ENCODE results near the gene LRRFIP1.

The LRRFIP1 gene

GRCh38 chr2:237699870-237700511, 72.6 kb downstream of the LRRFIP1 start:
- no peak for DNase-seq (ENCODE audit: extremely low read depth, insufficient read length)
- TF ChIP-seq, protein P1, sequence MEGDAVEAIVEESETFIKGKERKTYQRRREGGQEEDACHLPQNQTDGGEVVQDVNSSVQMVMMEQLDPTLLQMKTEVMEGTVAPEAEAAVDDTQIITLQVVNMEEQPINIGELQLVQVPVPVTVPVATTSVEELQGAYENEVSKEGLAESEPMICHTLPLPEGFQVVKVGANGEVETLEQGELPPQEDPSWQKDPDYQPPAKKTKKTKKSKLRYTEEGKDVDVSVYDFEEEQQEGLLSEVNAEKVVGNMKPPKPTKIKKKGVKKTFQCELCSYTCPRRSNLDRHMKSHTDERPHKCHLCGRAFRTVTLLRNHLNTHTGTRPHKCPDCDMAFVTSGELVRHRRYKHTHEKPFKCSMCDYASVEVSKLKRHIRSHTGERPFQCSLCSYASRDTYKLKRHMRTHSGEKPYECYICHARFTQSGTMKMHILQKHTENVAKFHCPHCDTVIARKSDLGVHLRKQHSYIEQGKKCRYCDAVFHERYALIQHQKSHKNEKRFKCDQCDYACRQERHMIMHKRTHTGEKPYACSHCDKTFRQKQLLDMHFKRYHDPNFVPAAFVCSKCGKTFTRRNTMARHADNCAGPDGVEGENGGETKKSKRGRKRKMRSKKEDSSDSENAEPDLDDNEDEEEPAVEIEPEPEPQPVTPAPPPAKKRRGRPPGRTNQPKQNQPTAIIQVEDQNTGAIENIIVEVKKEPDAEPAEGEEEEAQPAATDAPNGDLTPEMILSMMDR (IDR thresholded peaks at IDR 0.05; ENCODE audit: insufficient read depth, low read length, poor library complexity, severe bottlenecking), result no peak
- H3K27me3 ChIP-seq (replicated peaks; ENCODE audit: control insufficient read depth, insufficient read depth, low read length), result no peaks in the 10 kb centered on the region
- H3K36me3 ChIP-seq (ENCODE audit: control insufficient read depth, insufficient read depth, low read length), result no peaks in the 10 kb centered on the region
- 0 out of 2 replicates have a peak overlapping the region, but pooled peaks have one; percentile 3 for H3K4me3 ChIP-seq (replicated peaks; ENCODE audit: low read depth, low read length)

GRCh38 chr2:237700512-237701032, 73.2 kb downstream of the LRRFIP1 start:
- H3K27me3 ChIP-seq (replicated peaks; ENCODE audit: control insufficient read depth, insufficient read depth, low read length), result no peaks in the 10 kb centered on the region
- TF ChIP-seq, protein P1 (IDR thresholded peaks at IDR 0.05; ENCODE audit: insufficient read depth, low read length, poor library complexity, severe bottlenecking), result no peak
- peak; percentile 74 for DNase-seq (ENCODE audit: extremely low read depth, insufficient read length)
- peak overlapping the region; percentile 13 for H3K4me3 ChIP-seq (replicated peaks; ENCODE audit: low read depth, low read length)
- H3K36me3 ChIP-seq (ENCODE audit: control insufficient read depth, insufficient read depth, low read length), result no peaks in the 10 kb centered on the region

DNA sequence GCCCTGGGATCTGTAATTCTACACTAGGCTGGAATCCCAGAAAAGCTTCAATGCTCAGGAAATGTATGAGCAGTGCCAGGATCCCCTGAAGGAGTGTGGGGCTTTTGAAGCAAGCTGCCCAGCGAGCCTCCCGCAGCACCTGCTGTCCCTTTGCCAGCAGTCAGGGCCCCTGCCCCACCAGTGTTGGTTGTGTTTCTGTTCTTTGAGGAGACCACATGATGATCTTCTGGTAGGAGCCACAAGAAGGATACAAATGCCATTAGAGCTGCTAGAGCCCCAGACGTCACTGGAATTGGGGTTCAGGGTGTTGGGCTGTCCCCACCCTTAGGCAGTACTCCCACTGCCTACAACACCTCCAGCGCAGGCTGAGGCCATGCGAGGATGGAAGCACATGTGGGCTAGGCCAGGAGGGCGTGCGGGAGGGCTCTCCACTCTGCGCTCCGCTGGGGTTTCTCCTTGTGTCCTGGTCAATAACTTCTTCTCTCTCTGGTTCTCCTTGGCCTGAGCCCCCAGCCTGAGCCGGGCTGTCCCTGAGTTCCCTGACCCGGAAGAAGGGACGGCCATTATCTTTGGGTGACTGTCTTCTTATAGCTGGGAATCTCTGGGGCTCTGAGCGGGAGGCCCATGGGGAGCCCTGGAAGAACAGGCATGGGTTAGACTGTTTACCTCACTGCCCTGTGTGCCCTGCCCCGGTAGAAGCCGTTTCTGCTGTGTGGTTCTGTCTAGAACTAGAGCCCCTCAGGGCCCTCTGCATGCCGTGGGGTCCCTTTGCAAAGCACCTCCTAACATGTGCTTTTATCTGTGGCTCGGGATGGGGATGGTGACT, 73.9 kb downstream of the LRRFIP1 start:
- TF ChIP-seq, protein P1 (IDR thresholded peaks at IDR 0.05; ENCODE audit: insufficient read depth, low read length, poor library complexity, severe bottlenecking), result no peak
- no peaks in the 10 kb centered on the region; the same call in none of the 2 replicates for H3K36me3 ChIP-seq (ENCODE audit: control insufficient read depth, insufficient read depth, low read length)
- H3K4me3 ChIP-seq (replicated peaks; ENCODE audit: low read depth, low read length), result no peak overlapping the region; the same call in 1 of the 2 replicates
- DNase-seq (ENCODE audit: extremely low read depth, insufficient read length), result no peak
- H3K27me3 ChIP-seq (replicated peaks; ENCODE audit: control insufficient read depth, insufficient read depth, low read length), result no peaks in the 10 kb centered on the region

GRCh38 chr2:237701859-237702390, 74.5 kb downstream of the LRRFIP1 start:
- DNase-seq (ENCODE audit: extremely low read depth, insufficient read length), result no peak
- Histone ChIP-seq H3K4me3 (replicated peaks; ENCODE audit: low read depth, low read length) (no peak overlapping the region), H3K27me3 (replicated peaks; ENCODE audit: control insufficient read depth, insufficient read depth, low read length) (no peaks in the 10 kb centered on the region), H3K36me3 (ENCODE audit: control insufficient read depth, insufficient read depth, low read length) (no peaks in the 10 kb centered on the region; the same call in none of the 2 replicates)
- TF ChIP-seq, protein P1 (IDR thresholded peaks at IDR 0.05; ENCODE audit: insufficient read depth, low read length, poor library complexity, severe bottlenecking), result no peak

GRCh38 chr2:237702441-237703391, 75.3 kb downstream of the LRRFIP1 start:
- TF ChIP-seq, protein P1 (IDR thresholded peaks at IDR 0.05; ENCODE audit: insufficient read depth, low read length, poor library complexity, severe bottlenecking), result no peak
- H3K4me3 ChIP-seq (replicated peaks; ENCODE audit: low read depth, low read length), result peak overlapping the region; percentile 16; the same call in 1 of the 2 replicates
- no peak for DNase-seq (ENCODE audit: extremely low read depth, insufficient read length)
- no peaks in the 10 kb centered on the region for H3K27me3 ChIP-seq (replicated peaks; ENCODE audit: control insufficient read depth, insufficient read depth, low read length)
- H3K36me3 ChIP-seq (ENCODE audit: control insufficient read depth, insufficient read depth, low read length), result no peaks in the 10 kb centered on the region; the same call in none of the 2 replicates
